Activated naive CD4-positive, alpha-beta T cell treated with Interleukin-2 at 50 U/mL for 16 hours (primary cell): ENCODE measurements around the gene RANGRF.

Experiments
- DNase-seq: peaks from one replicate; pipeline ENCODE4 v3.0.0-alpha.2; 2020

RANGRF gene

GRCh38 chr17:8314797-8315763, 26.6 kb downstream of the RANGRF start:
- no peak for DNase-seq

- no peak for DNase-seq
Measured at GRCh38 chr17:8315764-8316217, 27.3 kb downstream of the RANGRF start.

- no peak for DNase-seq
Measured at GRCh38 chr17:8318010-8318935, 29.8 kb downstream of the RANGRF start.

GRCh38 chr17:8320262-8320661, 31.8 kb downstream of the RANGRF start:
- no peak for DNase-seq

DNA sequence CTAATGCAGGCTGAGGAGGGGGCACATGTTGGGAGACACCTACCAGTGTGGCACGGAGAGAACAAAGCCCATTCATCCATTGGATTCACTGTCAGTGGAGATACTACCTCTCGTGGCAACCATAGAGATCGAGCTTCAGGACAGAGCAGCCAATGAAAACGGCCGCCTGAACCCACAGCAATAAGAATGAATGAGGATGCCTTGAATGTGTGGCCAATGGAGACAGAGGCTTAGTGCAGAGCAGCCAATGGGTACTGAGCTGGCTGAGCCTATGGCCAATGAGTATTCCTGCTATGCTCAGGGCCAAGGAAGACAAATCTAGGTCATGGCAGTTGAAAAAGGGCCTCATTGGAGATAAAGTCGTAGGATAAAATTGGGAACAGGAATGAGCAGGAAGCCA, 32.5 kb downstream of the RANGRF start:
- DNase-seq: no peak

- DNase-seq: no peak
Measured at GRCh38 chr17:8322061-8322460, 33.6 kb downstream of the RANGRF start.

DNA sequence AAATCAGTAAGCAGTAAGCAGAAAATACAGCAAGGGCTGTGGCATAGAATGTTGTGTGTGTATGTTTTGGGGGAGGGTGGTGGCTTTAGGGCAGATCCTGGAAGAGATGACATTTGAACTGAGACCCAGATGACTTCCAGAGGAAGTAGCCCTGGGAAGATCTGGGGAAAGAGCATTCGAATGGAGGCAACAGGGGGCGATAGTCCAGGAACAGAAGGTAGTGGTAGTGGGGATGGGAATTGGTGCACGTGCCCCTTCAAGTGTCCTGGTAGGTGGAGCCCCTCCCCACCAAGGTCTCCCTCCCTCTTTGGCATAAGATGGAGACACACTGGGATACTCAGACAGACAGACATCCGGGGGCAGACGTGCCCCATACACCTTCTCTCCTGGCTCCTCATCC, 35.7 kb downstream of the RANGRF start:
- DNase-seq: no peak

- DNase-seq: no peak
Measured at GRCh38 chr17:8324923-8325322, 36.5 kb downstream of the RANGRF start.

- peak; percentile 11 for DNase-seq
Measured at GRCh38 chr17:8326511-8327302, 38.2 kb downstream of the RANGRF start.

DNA sequence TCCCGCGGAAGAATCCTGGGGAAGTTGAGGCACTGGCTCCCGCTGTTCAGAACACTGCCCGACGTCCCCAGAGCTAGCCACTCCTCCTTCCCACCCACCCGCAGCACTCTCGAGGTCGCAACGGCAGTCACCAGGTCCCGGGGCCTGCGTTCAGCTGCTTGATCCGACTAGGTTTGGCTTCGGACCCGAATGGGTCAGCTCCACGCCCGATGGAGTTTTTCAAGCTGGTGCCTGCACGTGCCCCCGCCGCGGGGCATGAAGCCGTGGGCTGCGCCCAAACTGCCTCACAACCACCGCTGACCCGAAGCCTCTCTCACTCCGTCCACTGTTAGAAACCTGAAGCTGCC, 38.8 kb downstream of the RANGRF start:
- DNase-seq: no peak

- no peak for DNase-seq
Measured at GRCh38 chr17:8332128-8332527, 43.7 kb downstream of the RANGRF start.

DNA sequence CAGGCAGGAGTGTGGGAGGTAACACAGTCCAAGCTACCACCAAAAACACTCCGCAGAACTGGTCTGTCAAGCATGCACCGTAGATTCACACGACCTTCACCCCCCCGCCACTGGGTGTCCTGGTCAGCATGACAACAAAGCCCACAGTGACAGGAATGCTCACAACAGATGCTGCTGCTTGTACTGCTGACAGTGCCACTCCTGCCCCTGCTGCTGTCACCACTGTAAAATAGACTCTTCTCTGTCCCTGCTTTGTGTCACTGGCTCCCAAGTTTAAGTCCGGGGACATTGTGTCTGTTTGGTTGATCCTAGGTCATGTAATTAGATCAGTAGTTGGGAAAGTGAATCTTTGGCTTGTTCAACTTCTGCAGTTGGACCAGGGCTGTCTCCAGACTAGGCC, 44.2 kb downstream of the RANGRF start:
- DNase-seq: no peak

GRCh38 chr17:8333281-8333680, 44.8 kb downstream of the RANGRF start:
- no peak for DNase-seq

DNA sequence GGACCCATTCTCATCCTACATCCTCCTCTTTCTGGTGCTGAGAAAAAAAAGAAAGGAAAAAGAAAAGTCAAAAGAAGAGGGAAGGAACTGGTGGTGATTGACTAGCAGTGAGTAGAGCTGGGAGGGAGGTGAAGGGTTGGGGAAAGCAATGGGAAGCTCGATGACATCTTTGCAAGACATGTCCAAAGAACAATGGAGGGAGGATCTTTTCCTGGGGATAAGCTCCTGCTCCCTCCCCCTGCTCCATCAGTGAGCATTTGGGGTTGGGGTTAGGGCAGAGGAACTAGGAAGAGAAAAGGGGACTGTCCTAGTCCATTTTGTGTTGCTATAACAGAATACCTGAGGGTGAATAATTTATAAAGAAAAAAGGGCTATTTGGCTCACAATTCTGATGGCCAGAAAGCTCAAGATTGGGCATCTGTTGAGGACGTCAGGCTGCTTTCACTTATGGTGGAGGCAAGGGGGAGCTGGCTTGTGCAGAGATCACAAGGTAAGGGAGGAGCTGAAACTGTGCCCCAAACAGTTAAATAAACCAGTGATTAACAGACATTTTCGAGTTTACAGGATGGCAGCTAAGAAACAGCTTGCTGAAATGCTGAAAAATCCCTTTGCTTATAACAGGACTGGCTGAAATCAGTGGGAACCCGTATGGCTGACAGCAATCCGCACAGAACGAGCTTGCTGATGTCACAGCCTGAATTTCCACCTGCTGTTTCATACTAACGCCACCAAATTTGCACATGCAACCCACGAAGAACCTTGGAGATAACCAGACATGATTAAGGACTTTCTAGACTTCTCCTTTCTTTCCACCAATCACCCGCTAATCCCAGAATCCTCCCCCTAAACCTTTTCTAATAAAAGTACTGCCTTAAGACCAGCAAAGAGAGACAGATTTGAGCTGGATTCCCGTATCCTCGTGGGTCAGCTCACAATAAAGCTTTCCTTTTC, 49.6 kb downstream of the RANGRF start:
- no peak for DNase-seq

- no peak for DNase-seq
Measured at GRCh38 chr17:8338753-8339140, 50.3 kb downstream of the RANGRF start.

DNA sequence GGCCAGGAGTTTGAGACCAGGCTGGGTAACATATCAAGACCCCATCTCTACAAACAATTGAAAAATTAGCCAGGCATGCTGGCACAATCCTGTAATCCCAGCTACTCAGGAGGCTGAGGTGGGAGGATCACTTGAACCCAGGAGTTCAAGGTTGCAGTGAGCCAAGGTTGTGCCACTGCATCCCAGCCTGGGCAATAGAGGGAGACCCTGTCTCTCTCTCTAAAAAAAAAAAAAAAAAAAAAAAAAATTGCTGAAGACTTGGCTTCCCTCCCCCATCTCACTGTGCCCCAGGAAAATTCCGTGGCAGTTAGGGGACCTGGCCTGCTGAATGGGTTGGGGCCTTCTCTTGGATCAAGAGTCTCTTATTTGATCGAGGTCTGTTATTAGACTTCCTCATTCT, 51.1 kb downstream of the RANGRF start, which contains the start of gene ODF4:
ODF4 (plus strand) TSS at position 301 of the 400 bp plus-strand sequence. CDS start 212 bp downstream, outside the sequence.
- DNase-seq: no peak
